ENCODE results near the gene LGALS7. TPM values are rescaled to one million over a fixed set of nuclear protein-coding genes. Genes with fewer than 3 reads are reported as not detected.
A peak's percentile ranks its signal among the peaks of the same experiment; 100 is the strongest.

The LGALS7 gene
- total and polyA plus RNA-seq, 2 of the 13 experiments (the other 11 are each of a cell fraction or from before 2014, with no cell fraction given), result 0.73 TPM; not detected in 1

DNA sequence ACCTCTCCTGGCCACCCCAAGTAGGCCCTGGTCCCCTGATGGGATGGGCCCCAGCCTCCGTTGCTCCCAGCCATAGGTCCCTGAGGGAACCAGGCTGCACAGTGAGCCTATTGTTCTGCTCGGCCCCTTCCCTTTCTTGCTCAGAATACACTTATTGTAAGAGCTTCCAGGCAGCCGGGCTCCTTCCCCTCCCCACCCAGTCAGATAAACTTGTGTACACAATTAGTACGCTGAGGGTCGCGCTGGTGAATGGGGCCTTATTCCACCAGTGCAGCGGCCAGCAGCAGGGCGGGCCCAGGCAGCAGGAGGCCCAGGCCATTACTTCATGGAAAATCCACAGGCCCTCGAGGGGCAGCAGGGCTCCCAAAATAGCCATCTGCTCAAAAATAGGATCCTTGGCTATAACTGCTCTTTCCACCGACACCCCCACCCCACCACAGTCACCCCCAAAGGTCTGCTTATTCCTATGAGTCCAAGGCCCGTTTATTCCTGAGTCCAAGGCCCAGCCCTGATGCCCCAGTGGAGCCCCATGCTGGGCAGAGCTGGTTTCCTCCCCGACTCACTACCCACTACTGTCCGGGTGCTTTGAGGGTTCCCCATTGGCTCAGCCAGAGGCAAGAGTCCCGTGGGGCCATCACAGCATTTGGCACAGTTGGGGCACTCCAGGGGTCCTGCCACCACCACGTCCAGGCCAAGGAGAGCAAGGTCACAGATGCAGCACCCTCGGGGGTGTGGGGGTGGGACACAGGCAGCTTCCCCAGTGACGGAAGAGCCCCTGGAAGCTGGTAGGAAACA is 51.1 kb downstream of the LGALS7 start (continued):
- TF ChIP-seq PTBP1 (IDR thresholded peaks at IDR 0.05; ENCODE audit: low read depth, low read length, poor library complexity, severe bottlenecking) (no peak), ASH2L (IDR thresholded peaks at IDR 0.05; ENCODE audit: insufficient read length, low read depth, low read length) (peak; percentile 38), KLF15 (CRISPR knock-in tag; IDR thresholded peaks at IDR 0.05; ENCODE audit: borderline replicate concordance) (no peak), ZBTB39 (CRISPR knock-in tag; IDR thresholded peaks at IDR 0.05) (no peak), TBX2 (CRISPR knock-in tag; IDR thresholded peaks at IDR 0.05; ENCODE audit: borderline replicate concordance) (peak; percentile 81), STAG1 (CRISPR knock-in tag; IDR thresholded peaks at IDR 0.05) (peak; percentile 38), ZNF790 (CRISPR knock-in tag; IDR thresholded peaks at IDR 0.05; ENCODE audit: borderline replicate concordance) (no peak), MYNN (CRISPR knock-in tag; IDR thresholded peaks at IDR 0.05; ENCODE audit: low read depth) (no peak), ZNF761 (CRISPR knock-in tag; conservative IDR thresholded peaks at IDR 0.05) (no peak), MTA3 (CRISPR knock-in tag; IDR thresholded peaks at IDR 0.05) (no peak), ETV5 (CRISPR knock-in tag; IDR thresholded peaks at IDR 0.05; ENCODE audit: borderline replicate concordance) (peak; percentile 43; the same call in 1 of the 2 replicates), ZNF646 (CRISPR knock-in tag; IDR thresholded peaks at IDR 0.05) (no peak), KDM2A (CRISPR knock-in tag; IDR thresholded peaks at IDR 0.05; ENCODE audit: borderline replicate concordance, low read depth) (peak; percentile 38; the same call in 1 of the 2 replicates), PHF20 (CRISPR knock-in tag; IDR thresholded peaks at IDR 0.05) (no peak)
- TF ChIP-seq, protein P1, sequence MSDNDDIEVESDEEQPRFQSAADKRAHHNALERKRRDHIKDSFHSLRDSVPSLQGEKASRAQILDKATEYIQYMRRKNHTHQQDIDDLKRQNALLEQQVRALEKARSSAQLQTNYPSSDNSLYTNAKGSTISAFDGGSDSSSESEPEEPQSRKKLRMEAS (IDR thresholded peaks at IDR 0.05), result peak; percentile 77
- TF ChIP-seq, protein P2, sequence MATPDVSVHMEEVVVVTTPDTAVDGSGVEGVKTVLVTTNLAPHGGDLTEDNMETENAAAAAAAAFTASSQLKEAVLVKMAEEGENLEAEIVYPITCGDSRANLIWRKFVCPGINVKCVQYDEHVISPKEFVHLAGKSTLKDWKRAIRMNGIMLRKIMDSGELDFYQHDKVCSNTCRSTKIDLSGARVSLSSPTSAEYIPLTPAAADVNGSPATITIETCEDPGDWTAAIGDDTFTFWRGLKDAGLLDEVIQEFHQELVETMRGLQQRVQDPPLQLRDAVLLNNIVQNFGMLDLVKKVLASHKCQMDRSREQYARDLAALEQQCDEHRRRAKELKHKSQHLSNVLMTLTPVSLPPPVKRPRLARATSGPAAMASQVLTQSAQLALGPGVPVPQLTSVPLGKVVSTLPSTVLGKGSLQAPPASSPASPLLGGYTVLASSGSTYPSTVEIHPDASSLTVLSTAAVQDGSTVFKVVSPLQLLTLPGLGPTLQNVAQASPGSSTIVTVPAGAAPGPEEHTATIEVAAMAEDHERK (CRISPR knock-in tag; IDR thresholded peaks at IDR 0.05; ENCODE audit: low read depth), result no peak

Data from HepG2 (cell line).